Measurements from ENCODE around the gene HAGHL. TPM values are rescaled to one million over a fixed set of nuclear protein-coding genes. Genes with fewer than 3 reads are reported as not detected.

The HAGHL gene
- total RNA-seq, 4 donors from 2014 or later = 1.0 to 3.4 TPM; not detected in 2

DNA sequence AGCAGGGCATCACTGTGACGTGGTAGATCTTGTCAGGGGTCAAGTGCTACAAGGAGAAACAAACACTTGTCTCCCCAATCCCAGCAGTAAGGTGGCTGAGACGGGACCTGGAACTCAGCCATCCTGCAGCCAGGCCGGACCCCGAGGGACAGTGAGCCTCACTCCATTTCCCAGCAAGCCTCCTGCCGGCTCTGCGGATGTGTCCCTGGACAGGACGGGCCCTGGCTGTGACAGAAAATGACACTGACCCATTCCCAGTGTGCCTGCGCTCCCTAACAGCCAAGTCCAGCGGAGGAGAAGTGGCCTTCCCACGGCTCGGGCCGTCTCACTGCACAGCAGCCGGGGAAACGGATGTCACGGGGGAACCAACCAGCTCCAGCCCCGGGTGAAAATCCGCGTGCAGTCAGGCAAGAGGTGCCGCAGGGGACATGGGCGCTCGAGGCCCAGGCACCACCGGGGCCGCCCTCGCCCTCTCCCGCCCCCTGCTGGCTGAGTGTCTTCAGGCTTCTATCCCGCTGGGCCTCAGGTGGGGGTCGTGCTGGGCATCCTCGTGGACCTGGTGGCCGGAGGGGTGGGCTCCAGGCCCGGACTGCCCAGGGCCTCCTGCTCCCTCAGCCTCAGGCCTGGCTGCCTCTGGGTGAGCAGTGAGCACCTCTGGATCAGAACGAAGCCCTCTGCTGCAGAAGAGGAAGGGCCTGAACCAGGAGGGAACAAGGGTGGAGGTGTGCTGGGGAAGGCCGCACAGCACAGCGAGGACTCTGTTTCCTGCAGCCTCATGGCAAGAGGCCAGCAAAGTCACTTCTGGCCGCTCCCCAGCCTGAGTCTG lies 6.7 kb downstream of the HAGHL start:
- Histone ChIP-seq H3K9me3 (no peaks in the 10 kb centered on the region), H3K36me3 (no peaks in the 10 kb centered on the region), H3K27ac (no peak overlapping the region), H3K4me1 (no peaks in the 10 kb centered on the region), H3K4me3 (no peak overlapping the region), H3K27me3 (peaks cover 0 to 4% of the 10 kb centered on the region in 2 donors)
- TF ChIP-seq, protein P1, sequence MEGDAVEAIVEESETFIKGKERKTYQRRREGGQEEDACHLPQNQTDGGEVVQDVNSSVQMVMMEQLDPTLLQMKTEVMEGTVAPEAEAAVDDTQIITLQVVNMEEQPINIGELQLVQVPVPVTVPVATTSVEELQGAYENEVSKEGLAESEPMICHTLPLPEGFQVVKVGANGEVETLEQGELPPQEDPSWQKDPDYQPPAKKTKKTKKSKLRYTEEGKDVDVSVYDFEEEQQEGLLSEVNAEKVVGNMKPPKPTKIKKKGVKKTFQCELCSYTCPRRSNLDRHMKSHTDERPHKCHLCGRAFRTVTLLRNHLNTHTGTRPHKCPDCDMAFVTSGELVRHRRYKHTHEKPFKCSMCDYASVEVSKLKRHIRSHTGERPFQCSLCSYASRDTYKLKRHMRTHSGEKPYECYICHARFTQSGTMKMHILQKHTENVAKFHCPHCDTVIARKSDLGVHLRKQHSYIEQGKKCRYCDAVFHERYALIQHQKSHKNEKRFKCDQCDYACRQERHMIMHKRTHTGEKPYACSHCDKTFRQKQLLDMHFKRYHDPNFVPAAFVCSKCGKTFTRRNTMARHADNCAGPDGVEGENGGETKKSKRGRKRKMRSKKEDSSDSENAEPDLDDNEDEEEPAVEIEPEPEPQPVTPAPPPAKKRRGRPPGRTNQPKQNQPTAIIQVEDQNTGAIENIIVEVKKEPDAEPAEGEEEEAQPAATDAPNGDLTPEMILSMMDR (IDR thresholded peaks at IDR 0.05) = no peak
- TF ChIP-seq POLR2A (IDR thresholded peaks at IDR 0.05) = no peak
- intact Hi-C loops (cut with DNase I; ENCODE audit: low total_unique reads) = no loop called here
- DNase-seq = peak in 1 of 2 donors; percentile 17

DNA sequence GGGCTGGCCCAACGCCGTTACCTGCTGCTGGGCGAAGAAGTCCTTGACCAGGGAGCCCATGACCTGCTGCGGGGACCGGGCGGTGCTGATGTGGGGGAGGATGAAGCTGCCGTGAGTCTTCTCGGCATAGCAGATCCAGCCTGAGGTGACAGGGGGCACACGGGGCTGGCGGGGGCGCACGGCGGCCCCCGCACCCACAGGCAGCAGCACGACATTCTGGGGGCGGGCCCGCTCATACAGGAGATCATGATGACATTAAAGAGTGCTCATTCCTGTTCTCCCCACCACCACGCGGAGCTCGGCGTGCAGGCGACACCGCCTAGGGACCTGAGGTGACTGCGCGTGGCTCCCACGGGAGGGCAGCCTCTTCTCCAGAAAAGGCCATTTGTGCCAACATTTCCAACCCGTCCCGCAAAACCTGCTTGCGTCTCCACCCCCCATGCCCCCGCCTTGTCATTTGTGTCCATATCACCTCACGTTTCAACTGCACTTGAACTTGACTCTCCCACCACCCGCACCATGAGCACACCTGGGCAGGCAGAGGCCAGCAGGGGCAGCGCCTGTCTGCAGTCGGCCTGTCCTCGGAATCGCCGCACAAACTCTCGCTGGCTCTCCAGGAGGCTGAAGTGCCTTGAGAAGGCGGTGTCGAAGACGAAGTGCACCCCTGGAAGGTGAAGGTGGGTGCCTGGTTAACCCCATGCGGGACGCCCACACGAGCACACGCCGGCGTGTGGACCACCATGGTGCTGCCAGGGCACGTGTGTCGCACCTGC lies 7.5 kb downstream of the HAGHL start:
- H3K4me3 ChIP-seq = no peak overlapping the region
- no peak for DNase-seq
- intact Hi-C loops (cut with DNase I; ENCODE audit: low total_unique reads) = no loop called here
- no peaks in the 10 kb centered on the region for H3K36me3 ChIP-seq
- H3K4me1 ChIP-seq = no peaks in the 10 kb centered on the region
- H3K27me3 ChIP-seq = no peaks in the 10 kb centered on the region
- H3K27ac ChIP-seq = no peak overlapping the region
- TF ChIP-seq POLR2A (IDR thresholded peaks at IDR 0.05) = no peak
- no peaks in the 10 kb centered on the region for H3K9me3 ChIP-seq

DNA sequence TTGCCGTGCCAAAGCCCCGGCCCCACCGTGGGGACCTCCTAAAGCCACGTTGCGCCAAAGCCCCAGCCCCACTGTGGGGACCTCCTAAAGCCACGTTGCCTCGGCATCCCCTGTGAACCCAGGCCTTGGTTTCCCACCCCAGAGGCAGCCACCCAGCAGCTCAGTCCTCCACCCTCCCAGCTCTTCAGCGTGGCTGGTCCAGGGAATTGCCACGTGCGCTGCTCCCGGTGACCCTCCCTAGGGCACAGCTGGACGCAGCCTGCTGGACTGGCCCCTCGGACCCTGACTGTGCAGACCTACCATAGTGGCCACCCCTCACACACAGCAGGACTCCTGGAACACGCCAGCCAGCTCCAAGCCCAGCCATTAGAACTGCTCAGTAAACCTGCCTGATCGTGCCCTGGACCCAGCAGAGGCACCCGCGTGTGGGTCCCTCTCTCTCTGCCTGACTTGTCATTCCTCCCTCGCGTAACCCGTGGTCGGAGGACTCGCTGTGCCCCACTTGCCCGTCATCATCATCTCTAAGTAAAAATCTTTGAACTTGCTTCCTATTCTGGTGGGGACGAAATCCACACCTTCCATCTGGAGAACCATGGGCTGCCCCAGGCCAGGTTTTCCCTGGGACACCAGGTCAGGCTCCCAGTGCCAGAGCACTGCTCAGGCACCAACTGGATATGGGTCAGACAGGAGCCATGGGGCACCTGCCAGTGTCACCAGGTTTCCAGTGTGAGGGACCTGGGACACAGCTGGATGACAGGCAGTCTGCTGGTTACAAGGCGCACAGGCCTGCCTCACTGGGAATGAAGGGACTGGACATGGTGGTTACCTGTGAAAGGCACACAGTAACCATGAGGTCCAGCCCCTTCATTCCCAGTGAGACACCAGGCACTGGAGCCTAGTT lies 8.3 kb downstream of the HAGHL start:
- Histone ChIP-seq H3K4me1 (peaks cover 0 to 8% of the 10 kb centered on the region in 2 donors), H3K9me3 (no peaks in the 10 kb centered on the region), H3K4me3 (no peak overlapping the region), H3K27me3 (no peaks in the 10 kb centered on the region), H3K36me3 (no peaks in the 10 kb centered on the region), H3K27ac (no peak overlapping the region)
- no peak for DNase-seq
- intact Hi-C loops (cut with DNase I; ENCODE audit: low total_unique reads) = no loop called here
- no peak for TF ChIP-seq POLR2A (IDR thresholded peaks at IDR 0.05)
- TF ChIP-seq, protein P1 (IDR thresholded peaks at IDR 0.05) = no peak

DNA sequence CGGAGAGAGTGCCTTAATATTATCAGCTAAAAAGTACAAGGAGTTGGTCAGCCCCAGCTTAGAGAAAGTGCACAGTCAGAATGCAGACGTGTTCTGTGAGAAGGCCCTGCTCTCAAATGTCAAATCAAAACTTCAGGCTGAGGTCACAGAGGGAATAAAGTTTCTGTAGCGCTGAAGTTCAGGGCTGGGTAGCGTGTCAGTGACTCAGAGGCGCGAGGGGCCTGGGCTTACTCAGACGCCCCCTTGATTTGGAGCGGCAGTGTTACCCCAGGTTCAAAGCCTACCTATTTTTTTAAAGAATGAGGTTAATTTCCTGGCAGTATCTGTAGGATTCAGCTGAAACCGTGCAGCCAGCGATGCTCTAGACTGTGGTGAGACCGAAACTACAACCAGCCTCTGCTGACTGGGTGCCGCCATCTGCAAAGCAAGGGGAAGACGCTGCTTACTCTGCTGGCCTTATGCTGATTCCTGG lies 9.1 kb downstream of the HAGHL start:
- TF ChIP-seq, protein P1 (IDR thresholded peaks at IDR 0.05) = no peak
- no peak for TF ChIP-seq POLR2A (IDR thresholded peaks at IDR 0.05)
- Histone ChIP-seq H3K36me3 (no peaks in the 10 kb centered on the region), H3K4me1 (peaks cover 0 to 10% of the 10 kb centered on the region in 2 donors), H3K9me3 (no peaks in the 10 kb centered on the region), H3K4me3 (no peak overlapping the region), H3K27me3 (no peaks in the 10 kb centered on the region), H3K27ac (no peak overlapping the region)
- intact Hi-C loops (cut with DNase I; ENCODE audit: low total_unique reads) = no loop called here
- no peak for DNase-seq

DNA sequence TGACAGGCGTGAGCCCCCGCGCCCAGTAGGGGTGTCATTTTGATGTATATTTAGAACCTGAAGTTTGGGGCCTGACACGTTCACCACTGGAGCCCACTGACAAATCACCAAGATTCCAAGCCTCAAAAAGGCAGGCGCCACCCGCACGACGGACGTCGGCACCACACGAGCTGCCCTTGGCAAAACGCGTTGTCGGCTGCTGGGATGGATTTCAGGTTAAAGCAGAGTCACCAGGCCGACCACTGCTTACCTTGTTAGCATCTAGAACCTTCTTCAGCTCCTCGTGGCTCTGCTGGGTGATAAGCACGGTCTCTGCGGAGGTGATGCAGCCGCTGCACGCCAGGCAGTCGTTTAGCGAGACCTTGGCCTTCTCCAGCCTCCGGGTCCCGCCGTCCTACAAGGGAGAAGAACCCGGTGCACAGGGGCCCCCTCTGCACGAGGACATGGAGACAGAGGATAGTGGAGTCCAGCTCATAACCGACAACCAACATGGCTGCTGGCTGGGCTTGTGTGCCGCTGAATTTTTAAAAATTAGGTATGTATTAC lies 10.1 kb downstream of the HAGHL start:
- Histone ChIP-seq H3K36me3 (no peaks in the 10 kb centered on the region), H3K9me3 (no peaks in the 10 kb centered on the region)

More for the DNA sequence above, 10.1 kb downstream of the HAGHL start:
- no peak overlapping the region for H3K4me3 ChIP-seq
- intact Hi-C loops (cut with DNase I; ENCODE audit: low total_unique reads) = no loop called here
- no peaks in the 10 kb centered on the region for H3K27me3 ChIP-seq
- H3K27ac ChIP-seq = no peak overlapping the region
- peaks cover 0 to 12% of the 10 kb centered on the region in 2 donors for H3K4me1 ChIP-seq
- no peak for TF ChIP-seq POLR2A (IDR thresholded peaks at IDR 0.05)
- TF ChIP-seq, protein P1 (IDR thresholded peaks at IDR 0.05) = no peak
- no peak for DNase-seq

All from uterus (tissue), 4 donors.